DMS114 treated with DMSO at 0.1 percent for 48 hours (cell line): ENCODE measurements around the gene PLEKHG5.

Experiments
- DNase-seq: peaks from one replicate; lab custom pipeline; 2025; ENCODE audit not compliant: unreplicated experiment; lab: John Stamatoyannopoulos, UW

PLEKHG5 gene

DNA sequence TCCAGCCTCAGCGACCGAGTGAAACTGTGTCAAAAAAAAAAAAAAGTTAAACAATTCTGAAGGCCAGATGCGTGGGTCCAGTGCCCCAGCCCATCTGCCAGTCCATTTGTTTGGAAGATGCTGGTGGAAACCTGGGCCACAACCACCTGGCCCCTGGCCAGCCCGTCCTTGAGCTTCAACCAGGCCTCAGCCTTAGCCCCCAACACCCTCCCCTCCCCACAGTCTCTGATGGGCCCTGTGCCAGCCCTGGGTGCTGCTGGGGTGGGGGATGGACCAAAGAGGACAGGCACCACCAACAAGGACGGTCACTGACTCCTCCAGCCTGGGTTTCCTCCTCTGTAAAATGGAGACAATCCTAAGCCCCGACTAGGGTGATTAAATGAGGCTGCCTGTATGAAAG is 19.6 kb upstream of the PLEKHG5 start:
- no peak for DNase-seq

DNA sequence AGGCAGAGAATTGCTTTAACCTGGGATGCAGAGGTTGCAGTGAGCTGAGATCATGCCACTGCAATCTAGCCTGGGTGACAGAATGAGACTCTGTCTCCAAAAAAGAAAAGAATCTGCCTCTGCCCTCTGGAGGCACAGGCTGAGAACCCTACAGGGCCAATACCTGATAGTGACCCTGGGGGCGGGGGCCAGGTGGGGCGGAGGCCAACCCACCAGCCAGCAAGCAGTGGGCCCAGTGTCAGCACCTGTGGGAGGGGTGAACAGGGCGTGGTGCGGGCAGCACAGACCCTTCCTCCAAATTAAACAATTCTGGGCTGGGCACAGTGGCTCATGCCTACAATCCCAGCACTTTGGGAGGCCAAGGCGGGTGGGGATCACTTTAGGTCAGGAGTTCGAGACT is 19.0 kb upstream of the PLEKHG5 start:
- no peak for DNase-seq

DNA sequence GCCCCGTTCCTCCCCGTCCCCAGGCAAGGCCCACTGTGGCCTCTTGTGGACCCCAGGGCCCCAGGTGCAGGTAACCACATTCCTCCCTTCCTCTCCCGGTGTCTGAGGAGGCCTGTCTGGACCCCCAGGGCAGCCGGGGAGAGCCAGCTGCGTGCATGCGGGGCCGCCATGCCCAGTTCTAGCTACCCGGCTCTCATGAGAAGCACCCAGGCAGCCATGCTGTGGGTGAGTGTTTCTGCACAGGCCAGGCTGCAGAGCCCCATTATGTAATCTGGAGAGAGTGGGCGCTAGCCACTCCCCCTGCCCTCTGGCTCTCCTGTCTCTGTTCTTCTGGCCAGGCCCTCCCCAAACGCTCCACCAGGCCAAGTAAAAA is 18.4 kb upstream of the PLEKHG5 start:
- DNase-seq = no peak

DNA sequence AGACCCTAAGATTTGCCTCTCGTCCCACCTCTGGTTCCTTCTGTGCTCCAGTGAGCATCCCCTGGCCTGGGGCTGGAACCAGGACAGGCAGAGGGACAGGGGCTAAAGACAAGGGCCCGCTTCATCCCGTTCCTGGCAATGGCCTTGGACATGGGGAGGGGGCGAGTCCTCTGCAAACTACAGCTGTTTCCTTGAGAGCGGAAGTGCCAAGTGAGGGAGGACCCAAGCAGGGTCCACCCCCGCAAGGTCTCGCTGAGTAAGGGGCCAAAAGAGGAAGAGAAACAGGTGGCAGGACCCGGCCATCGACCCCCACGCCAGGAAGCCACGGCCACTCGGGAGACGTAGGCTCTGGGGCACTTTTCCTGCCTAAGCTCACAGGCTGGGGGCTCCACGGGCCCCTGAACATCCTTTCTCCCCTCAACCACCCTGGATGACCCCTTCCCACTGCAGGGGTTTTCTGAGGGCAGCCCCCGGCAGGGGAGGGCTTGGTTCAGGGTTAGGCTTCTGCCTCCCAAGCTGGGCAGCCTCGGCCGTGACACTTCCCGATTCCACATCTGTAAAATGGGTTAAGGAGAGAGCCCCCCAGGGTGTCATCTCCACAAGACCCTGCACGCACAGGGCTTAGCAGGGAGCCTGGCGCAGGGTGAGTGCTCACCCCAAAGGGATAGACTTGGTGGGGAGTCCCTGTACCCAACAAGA is 17.9 kb upstream of the PLEKHG5 start:
- no peak for DNase-seq

DNA sequence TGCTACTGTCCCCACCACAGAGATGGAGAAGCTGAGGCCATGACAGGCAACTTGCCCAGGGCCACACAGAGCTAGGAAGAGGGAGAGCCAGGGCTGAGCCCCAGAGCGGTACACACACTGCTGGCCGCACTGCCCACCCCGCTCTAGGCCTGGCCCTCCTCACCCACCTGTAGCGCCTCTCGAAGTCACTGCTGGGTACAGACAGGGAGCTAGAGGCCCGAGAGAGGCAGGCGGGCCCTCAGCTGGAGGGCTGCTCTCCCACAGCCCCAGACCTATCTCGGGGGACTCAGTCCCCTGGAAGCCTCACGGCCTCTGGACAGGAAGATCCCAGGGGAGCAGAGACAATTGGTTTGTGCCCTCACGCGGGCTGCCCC is 17.3 kb upstream of the PLEKHG5 start:
- no peak for DNase-seq

DNA sequence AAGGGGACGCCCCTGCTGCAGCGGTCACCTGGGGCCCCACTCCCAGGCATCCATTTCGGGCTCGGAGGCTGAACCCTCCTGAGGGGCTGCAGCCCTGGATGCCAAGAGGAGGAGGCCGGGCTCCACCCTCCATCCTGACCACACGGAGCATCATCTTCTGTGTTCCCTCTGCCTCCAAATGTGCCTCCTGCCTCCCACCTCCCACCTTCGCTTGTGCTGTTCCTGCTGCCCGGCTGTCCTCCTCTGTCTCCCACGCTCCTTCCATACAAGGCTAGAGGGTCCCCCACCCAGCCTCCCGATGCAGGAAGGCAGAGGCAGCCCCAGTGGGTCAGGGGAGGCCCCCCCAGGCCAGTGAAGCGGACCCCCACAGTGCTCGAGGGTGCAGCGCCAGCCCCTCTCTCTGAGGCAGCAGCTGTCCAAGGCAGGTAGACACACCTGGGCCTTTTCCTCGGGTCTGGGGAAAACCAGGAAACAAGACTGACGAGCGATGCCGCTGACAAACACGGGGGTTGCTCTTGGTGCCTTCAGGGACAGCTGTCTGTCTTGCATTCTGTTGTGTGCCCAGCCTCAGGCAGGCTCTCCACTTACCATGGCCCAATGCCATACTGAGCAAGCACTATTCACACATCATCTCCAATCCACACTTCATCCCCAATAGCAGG is 16.8 kb upstream of the PLEKHG5 start:
- no peak for DNase-seq

DNA sequence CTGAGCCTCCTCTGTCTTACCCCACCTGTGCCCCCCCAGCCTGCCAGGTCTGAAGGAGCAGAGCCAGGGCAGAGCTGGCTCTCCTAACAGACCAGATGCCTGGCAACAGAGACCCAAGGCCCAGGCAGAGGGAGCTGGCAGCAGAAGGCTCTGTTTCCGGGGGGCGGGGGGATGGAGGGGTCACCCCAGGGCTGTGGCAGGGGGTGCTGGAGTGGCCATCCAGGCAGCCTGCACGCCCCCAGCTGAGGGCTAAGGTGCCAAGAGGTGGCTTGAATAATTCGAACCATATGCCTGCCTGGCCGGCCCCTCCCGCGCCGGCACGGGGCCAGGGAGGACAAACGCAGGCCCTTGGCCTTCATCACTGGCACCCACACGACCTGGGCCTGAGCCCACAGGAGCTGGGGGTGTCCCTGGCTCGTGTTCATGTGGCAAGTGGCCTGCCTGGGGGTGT is 16.0 kb upstream of the PLEKHG5 start:
- no peak for DNase-seq

DNA sequence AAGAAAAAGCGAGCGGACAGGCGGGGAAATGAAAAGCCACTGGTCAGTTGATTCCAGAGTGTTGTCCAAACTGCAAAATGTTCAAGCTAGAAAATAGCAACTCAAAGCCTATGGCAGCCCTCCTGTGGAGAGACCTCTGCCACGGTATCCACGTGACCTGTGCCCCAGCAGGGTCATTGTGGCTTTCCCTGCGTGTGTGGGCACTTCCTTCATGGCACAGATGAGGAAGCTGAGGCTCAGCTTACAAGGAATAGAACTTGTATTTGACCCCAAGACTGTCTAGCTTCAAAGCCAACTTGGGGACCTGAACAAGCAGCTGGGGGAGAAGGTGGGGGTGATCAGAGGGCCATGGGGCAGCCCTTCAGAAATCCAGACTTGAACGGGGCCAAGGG is 15.6 kb upstream of the PLEKHG5 start:
- no peak for DNase-seq

DNA sequence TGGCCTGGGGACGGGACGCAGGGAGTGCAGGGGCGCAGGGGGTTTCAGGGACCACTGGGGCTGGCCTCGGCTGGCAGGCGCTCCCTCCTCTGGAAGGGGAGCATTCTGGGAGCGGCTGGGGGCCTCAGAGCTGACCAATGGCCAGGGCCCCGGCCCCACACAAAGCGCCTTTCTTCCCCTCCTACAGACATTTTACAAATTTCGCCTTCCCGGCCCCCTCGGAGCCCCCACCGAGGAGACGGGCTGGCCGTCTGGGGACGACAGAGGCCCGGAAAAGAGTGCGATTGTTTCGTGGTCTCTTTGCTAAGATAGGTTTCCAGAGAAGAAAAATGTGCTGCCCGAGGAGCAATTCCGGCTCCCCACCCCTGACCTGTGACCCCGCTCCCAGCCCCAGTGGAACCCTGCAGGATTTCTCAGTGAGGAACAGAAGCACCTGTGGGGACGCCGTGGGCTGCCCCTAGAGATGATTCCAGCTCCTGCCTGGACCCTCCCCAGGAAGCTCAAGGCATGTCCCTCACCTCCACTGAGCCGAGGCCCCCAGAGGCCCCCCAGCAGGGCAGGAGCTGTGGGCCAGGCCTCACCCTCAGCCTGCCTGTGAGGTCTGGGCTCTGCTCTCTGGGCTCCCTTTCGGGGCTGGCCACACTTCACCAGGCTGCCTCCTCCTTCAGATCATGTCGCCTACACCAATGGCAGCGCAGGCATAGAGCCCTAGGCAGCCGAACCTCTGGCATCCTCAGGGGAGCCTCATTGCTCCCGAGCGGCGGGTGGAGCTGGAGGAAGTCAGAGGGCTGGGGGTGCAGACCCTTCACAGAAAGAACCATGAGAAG is 15.0 kb upstream of the PLEKHG5 start:
- DNase-seq = no peak

DNA sequence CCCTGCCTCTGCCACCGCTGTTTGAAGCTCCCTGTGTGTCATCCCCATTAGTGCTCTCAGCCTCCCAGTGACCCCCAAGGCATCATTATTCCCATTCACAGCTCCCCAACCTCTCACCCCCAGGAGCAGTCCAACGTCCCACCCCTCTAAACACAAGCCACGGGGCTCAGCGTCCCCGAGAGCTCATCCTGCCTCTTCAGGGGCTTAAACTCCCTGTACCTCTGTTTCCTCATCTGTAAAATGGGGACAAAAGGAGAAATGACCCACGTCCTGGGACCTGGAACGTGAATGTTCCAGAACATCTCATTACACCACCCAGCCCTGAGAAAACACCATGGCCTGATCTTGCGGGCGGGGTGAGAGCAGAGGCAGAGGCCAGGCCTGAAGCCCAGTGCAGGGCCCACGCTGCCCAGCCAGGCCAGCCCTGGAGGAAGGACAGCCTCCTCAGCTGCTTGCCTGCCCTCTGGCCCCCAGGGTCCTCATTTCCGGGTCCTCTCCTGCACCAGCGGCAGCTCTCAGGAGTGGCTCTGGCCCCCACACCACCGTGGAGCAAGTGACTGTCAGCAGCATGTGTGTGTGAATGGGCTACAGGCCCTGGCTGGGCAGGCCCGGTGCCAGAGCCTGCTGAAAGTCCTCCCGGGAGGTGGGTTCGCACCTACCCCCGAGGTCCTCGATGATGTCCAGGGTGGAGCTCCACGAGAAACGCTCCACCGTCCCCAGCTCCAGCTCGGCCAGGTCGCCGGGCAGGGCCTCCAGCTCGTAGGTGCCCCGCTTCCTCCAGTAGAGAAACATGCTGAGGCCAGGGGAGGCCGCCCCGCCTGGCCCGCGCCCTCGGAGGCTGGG is 14.1 kb upstream of the PLEKHG5 start:
- DNase-seq = no peak

DNA sequence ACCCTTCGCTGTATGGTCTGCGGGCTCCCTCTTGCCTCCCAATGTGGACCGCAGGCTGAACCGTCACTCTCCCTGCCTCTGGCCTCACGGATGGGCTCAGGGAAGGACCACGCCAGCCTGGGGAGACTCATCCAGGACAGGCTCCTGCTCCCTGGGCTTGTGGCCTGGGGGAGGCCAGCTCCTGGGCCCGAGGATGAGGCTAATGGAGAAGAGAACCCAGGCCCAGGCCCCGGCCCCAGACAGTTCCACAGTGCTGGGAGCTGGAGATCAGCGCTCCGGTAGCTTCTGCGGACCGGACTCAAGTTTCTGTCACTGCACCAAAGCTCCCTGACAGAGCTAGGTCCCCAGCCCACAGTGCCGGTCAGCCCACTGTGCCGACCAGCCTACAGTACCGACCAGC is 13.4 kb upstream of the PLEKHG5 start:
- DNase-seq = no peak

DNA sequence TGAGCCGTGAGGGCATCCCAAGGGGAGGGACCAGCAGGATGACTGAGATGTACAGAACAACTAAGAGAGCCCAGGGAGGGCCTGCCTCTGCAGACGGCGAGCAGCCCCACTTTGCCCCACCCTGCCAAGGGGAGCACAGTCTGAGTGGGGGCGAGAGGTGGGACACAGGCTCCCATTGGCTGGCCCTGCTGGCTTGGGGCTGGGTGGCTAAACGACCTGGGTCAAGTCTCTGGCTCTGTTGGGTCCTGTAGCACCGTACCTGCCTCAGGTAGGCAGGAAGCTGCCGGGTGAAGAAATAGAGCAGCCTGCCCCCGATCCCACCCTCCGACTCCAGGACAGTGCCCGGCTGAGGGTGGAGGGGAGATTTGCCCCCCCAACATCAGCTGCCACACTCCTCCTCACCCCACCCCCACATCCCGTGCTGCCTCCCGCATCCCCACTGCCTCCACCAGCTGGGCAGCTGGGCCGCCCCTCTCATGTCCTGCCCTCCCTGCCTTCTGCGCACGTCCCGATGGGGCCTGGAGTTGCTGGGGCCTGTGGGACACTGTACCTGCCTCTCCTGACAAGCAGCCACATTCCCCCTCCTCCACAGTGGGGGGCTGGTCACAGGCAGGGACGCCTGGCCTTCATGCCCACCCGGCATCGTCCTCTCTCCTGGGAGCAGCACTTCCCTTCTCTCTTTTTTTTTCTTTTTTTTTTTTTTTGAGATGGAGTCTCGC is 12.6 kb upstream of the PLEKHG5 start:
- no peak for DNase-seq

DNA sequence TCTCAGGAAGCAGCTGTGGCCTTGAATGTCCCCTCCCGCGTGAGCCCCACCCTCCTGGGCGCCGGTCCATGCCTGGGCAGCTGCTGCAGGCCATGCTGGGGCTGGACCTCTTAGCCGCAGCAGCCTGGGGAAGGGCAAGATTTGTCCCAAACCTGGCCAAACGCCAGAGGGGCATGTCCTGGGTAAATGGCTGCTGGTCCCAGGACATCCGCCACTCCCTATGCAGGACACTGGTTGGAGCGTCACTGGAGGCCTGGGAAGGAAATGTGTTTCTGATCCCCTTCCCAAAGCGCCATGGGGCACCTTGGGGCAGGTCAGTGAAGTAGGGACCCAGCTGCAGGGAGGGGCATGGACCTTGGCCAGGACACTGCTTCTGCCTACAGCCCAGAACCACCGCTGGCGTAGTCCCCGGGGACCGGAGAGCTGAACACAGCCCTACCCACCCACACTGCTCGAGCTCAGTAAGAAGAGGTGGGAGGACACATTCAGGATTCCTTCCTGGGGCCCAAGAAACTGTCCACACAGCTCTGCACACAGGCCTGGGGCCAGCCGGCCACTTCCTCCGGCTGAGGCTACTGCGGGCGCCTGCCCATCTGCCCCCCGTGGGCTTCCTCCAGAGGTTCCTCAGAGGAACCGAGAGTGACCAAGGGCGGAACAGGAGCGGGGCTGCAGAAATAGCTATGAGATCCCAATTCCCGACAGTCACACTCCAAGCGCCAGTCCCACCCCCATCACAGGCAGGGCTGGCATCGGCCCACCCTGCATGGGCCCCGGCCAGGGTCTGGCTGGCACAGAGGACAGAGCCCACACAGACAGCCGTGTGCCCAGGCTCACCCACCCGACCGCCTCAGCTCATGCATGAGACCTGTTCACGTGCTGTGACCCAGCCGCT is 10.8 kb upstream of the PLEKHG5 start:
- DNase-seq = no peak

DNA sequence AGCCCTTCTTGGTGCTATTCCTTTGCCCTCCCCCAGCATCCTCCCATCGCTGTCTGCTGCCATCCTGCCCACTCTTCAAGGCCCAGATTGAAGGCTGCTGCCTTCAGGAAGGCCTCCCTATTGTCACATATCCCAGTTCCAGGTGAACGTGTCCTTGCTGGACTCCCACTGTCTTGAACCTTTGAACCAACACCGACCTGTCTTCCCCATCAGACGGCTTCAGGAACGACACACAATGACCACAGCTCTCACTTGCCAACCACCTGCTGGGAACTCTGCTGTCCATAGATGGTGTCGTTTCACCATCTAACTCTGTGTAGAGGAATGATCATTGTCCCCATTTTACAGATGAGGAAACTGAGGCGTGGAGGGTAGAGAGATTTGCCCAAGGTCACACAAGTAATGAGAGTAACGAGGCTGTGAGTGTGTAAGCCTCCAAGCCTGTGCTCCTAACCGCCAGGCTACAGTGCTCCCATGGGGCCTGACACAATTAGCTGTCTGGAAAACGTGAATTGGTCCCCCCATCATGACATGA is 9.9 kb upstream of the PLEKHG5 start:
- no peak for DNase-seq

DNA sequence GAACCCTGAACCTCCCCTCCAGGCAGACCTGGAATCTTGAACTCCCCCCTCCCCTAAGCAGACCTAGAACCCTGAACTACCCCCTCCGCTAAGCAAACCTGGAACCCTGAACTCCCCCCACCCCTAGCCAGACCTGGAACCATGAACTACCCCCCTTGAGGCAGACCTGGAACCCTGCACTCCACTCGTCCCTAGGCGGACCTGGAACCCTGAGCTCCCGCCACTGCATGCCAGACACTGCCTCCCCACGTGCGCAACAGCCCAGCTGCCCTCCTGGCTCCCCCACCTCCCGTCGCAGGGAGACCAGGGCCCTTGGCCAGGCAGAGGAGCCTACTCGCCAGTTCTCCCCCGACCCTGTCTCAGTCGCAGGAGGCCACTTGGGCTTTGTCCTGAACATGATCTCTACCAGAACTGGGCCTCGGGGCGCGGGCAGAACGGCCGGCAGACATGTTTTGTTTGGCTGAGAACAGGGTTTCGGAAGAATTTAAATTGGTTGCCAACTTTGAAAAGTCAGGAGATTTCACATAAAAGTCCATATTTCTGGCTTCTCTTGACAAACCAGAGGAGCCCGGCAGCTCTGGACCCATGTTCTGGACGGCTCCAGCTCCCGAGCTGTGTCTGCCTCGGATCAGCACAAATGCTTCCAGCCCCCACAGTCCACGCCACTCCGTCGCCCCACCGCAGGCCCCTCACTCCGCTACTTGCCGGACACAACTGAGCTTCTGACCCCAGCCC is 9.2 kb upstream of the PLEKHG5 start:
- no peak for DNase-seq

DNA sequence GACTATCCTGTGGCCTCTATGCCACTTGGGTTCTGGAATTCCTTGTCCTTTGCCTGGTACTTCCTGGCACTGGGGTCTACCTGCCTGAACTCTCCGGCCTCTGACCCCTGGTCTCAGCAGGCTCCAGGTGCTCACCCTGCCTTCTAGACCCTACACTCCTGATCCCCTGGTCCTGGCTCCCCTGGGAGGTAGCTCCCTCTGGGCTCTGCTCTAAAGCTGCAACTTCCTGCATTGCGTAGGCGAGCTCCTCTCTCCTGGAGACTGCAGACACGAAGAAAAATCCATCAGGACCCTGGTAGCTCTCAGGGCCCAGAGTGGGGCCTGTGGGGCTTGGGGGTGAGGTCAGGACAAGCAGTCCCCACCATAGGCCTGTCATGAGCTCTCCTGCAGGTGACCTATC is 7.8 kb upstream of the PLEKHG5 start:
- DNase-seq = no peak

DNA sequence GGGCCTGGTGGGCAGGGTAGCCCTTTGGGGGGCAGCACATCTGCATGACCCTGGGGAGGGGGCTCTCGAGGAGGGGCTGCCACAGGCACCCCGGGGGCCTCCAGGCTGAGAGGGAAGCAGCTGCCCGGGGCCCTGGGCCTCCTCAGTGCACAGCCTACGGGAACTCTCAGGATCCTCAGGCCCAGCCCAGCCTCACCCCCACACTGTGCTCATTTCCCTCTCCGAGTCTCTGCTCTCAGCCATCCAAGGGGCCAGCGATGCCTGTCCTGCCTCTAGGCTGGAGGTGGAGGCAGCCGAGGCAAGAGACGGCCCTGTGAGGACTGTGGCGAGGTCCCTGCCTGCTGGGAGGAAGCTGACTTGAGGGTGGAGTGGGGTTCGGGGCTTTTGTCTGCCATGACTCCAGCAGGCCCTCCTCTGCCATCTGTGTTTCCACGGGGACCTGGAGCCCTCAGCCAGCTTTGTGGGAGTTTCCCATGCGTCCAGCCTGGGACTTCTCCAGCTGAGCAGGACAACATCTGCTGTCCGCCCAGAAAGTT is 7.2 kb upstream of the PLEKHG5 start:
- no peak for DNase-seq

DNA sequence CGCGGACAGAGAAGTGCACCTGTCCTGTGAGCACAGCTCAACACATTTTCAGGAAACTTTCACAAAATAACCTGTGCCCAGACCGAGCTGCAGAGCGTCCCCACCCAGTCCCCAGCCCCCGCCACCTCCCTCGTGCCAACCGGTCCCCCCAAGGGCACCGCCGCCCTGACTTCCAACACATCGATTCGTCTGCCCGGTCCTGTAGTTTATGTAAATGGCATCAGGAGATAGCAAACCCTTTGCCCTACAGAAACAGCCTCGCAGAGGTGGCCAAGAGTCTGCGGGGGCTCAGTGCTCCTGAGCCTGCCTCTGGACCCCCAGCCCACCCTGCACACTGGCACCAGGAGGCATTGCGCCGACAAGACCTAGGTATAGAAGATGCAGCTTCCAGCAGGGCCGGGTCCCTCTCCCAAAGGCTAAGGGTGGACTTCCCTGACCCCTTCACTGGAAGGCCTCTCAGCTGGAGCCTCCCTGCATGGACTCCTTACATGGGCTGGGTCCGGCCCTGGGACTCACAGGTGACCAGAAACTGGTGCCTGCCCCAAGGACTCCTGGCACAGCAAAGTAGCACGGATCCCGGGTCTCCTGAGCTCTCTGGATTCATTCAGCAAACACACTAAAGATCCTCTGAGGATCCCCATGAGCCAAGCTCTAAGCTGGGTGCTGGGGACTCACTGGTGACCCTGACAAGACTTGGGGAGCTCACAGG is 6.6 kb upstream of the PLEKHG5 start:
- no peak for DNase-seq
